ENCODE measurements around the gene SYT7.

The SYT7 gene

DNA sequence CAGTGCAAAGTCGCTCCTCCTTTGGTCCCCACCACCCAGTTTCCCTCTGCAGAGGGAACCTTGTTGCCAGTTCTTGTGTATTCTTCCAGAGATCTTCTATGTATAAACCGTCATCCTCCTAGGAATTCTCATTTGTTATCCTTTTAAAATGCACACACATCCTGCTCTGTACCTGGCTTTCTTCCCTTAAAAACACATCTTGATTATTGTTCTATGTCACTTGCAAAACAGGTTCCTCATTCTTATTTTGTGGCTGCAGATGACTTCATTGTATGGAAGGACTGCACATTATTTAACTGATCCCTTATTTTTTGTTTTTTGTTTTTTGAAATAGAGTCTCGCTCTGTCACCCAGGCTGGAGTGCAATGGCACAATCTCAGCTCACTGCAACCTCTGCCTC lies 26.6 kb upstream of the SYT7 start:
- H2BK120ac ChIP-seq (ENCODE audit: insufficient read depth, low read length, poor library complexity): no peak overlapping the region
- H3K27me3 ChIP-seq (ENCODE audit: insufficient read depth, low read length): no peaks in the 10 kb centered on the region
- no peak overlapping the region for H2AFZ ChIP-seq (ENCODE audit: insufficient read depth, low read length, poor library complexity)
- WGBS (ENCODE audit: extremely low coverage, insufficient coverage, insufficient read length): no CpG with 5 or more reads among the region's 3 CpGs
- no peak overlapping the region for H4K8ac ChIP-seq (ENCODE audit: low read depth, low read length)
- no peak overlapping the region for H4K12ac ChIP-seq (ENCODE audit: low read depth, low read length)
- no peak overlapping the region for H2BK5ac ChIP-seq (ENCODE audit: low read depth, low read length, poor library complexity)
- H2AK5ac ChIP-seq (ENCODE audit: low read length): no peak overlapping the region
- H3K4ac ChIP-seq (ENCODE audit: low read depth, low read length): no peak overlapping the region
- H3K79me1 ChIP-seq (ENCODE audit: low read length): peaks cover 2% of the 10 kb centered on the region
- H3K9me3 ChIP-seq (ENCODE audit: insufficient read depth, low read depth, low read length): peaks cover 3% of the 10 kb centered on the region
- no peak overlapping the region for H4K91ac ChIP-seq (ENCODE audit: low read depth, low read length)
- no peak overlapping the region for H3K14ac ChIP-seq (ENCODE audit: low read length)
- no peaks in the 10 kb centered on the region for H3K79me2 ChIP-seq (ENCODE audit: control insufficient read depth, insufficient read depth, low read length, poor library complexity)
- H3K4me3 ChIP-seq (ENCODE audit: low read depth, low read length): no peak overlapping the region
- H3K4me2 ChIP-seq (ENCODE audit: low read length): no peak overlapping the region
- no peak overlapping the region for H3K18ac ChIP-seq (ENCODE audit: low read length)
- no peak overlapping the region for H3K9ac ChIP-seq (ENCODE audit: low read length)
- no peak overlapping the region for H3K23ac ChIP-seq (ENCODE audit: low read length)
- DNase-seq: no peak
- H3K36me3 ChIP-seq (ENCODE audit: control insufficient read depth in 1 of 2, insufficient read depth in 2 of 2, low read length in 2 of 2): no peaks in the 10 kb centered on the region
- peaks cover 13 to 15% of the 10 kb centered on the region in 2 experiments for H3K4me1 ChIP-seq (ENCODE audit: control insufficient read depth in 1 of 2, insufficient read depth in 2 of 2, low read length in 2 of 2)
- H3K27ac ChIP-seq (ENCODE audit: low read depth, low read length): no peak overlapping the region
- H2BK12ac ChIP-seq (ENCODE audit: low read length): no peak overlapping the region

DNA sequence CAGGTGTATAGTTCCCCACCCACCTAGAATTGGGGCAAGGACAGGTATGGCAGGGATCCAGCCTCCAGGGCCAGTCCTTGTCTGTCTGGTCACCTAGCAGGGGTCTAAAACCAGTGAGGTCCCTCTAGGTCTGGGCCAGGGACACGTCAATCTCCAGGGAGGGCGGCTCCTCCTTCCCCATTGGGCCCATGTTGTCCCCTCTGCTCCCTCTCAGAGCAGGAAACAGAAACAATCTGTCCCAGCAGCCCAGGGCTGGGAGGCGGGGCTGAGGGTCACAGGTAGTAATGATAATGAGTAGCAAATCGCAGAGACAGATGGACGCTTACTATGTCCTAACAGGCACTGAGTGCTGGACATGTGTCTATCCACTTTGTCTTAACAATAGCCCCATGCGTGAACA lies 22.8 kb upstream of the SYT7 start:
- no peaks in the 10 kb centered on the region for H3K9me3 ChIP-seq (ENCODE audit: insufficient read depth, low read depth, low read length)
- H3K4me3 ChIP-seq (ENCODE audit: low read depth, low read length): no peak overlapping the region
- H3K27me3 ChIP-seq (ENCODE audit: insufficient read depth, low read length): no peaks in the 10 kb centered on the region
- no peak overlapping the region for H3K4ac ChIP-seq (ENCODE audit: low read depth, low read length)
- H2AFZ ChIP-seq (ENCODE audit: insufficient read depth, low read length, poor library complexity): no peak overlapping the region
- H3K18ac ChIP-seq (ENCODE audit: low read length): no peak overlapping the region
- no peak overlapping the region for H4K8ac ChIP-seq (ENCODE audit: low read depth, low read length)
- H3K14ac ChIP-seq (ENCODE audit: low read length): no peak overlapping the region
- no peak overlapping the region for H3K4me2 ChIP-seq (ENCODE audit: low read length)
- no peak overlapping the region for H2BK120ac ChIP-seq (ENCODE audit: insufficient read depth, low read length, poor library complexity)
- peaks cover 2% of the 10 kb centered on the region for H3K79me2 ChIP-seq (ENCODE audit: control insufficient read depth, insufficient read depth, low read length, poor library complexity)
- H3K36me3 ChIP-seq (ENCODE audit: control insufficient read depth in 1 of 2, insufficient read depth in 2 of 2, low read length in 2 of 2): no peaks in the 10 kb centered on the region
- no peak overlapping the region for H2AK5ac ChIP-seq (ENCODE audit: low read length)
- no peak overlapping the region for H4K91ac ChIP-seq (ENCODE audit: low read depth, low read length)
- no peak overlapping the region for H4K12ac ChIP-seq (ENCODE audit: low read depth, low read length)
- no CpG with 5 or more reads among the region's 6 CpGs for WGBS (ENCODE audit: extremely low coverage, insufficient coverage, insufficient read length)
- H3K27ac ChIP-seq (ENCODE audit: low read depth, low read length): no peak overlapping the region
- peaks cover 12% of the 10 kb centered on the region for H3K79me1 ChIP-seq (ENCODE audit: low read length)
- no peak overlapping the region for H3K23ac ChIP-seq (ENCODE audit: low read length)
- peaks cover 20 to 27% of the 10 kb centered on the region in 2 experiments for H3K4me1 ChIP-seq (ENCODE audit: control insufficient read depth in 1 of 2, insufficient read depth in 2 of 2, low read length in 2 of 2)
- no peak for DNase-seq
- peak overlapping the region; percentile 0 for H2BK12ac ChIP-seq (ENCODE audit: low read length)
- no peak overlapping the region for H3K9ac ChIP-seq (ENCODE audit: low read length)
- no peak overlapping the region for H2BK5ac ChIP-seq (ENCODE audit: low read depth, low read length, poor library complexity)

DNA sequence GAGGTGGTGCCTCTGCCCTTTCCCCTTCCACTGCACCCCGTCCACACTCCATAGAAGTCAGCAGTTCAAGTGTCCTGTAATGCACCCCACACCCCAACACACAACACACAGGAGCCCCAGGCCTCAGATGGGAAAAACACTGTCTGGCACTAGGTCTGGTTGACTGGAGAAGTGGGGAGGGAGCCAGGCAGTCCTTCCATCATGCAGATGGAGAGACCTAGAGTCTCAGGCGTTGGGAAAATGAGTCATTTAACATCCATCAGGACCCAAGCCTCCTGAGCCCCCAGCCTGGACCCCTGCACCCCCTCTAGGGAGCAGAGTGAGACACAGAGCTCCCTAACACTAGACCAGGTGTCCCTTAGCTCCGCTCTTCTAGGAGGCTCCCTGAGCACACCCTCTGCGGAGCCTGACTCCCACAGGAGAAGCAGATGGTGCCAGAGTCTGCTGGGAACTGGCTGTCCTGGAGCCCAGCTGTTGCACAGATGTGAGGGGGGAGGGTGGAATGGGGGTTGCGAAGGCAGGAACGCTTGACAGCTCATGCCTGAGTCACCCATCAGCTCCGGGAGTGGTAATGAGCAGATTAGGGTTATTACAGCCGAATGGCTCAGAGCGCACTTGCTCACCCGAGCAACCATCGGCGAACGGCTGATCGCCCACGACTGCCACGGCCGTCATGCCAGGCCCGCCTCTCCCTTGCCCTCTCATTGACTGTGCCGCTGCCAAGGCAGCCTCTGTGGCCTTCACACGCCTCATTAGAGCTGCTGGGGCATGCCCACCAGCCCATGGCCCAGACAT lies 22.1 kb upstream of the SYT7 start:
- no peak overlapping the region for H4K8ac ChIP-seq (ENCODE audit: low read depth, low read length)
- H4K12ac ChIP-seq (ENCODE audit: low read depth, low read length): no peak overlapping the region
- no CpG with 5 or more reads among the region's 20 CpGs for WGBS (ENCODE audit: extremely low coverage, insufficient coverage, insufficient read length)
- no peak overlapping the region for H2AFZ ChIP-seq (ENCODE audit: insufficient read depth, low read length, poor library complexity)
- no peak overlapping the region for H3K4ac ChIP-seq (ENCODE audit: low read depth, low read length)
- peaks cover 12% of the 10 kb centered on the region for H3K79me1 ChIP-seq (ENCODE audit: low read length)
- no peaks in the 10 kb centered on the region for H3K36me3 ChIP-seq (ENCODE audit: control insufficient read depth in 1 of 2, insufficient read depth in 2 of 2, low read length in 2 of 2)
- H3K23ac ChIP-seq (ENCODE audit: low read length): no peak overlapping the region
- no peak overlapping the region for H4K91ac ChIP-seq (ENCODE audit: low read depth, low read length)
- H3K9ac ChIP-seq (ENCODE audit: low read length): no peak overlapping the region
- no peaks in the 10 kb centered on the region for H3K27me3 ChIP-seq (ENCODE audit: insufficient read depth, low read length)
- peak; percentile 79 for DNase-seq
- no peak overlapping the region for H2BK5ac ChIP-seq (ENCODE audit: low read depth, low read length, poor library complexity)
- peaks cover 27 to 33% of the 10 kb centered on the region in 2 experiments for H3K4me1 ChIP-seq (ENCODE audit: control insufficient read depth in 1 of 2, insufficient read depth in 2 of 2, low read length in 2 of 2)
- H3K18ac ChIP-seq (ENCODE audit: low read length): no peak overlapping the region
- H2AK5ac ChIP-seq (ENCODE audit: low read length): no peak overlapping the region
- no peak overlapping the region for H3K27ac ChIP-seq (ENCODE audit: low read depth, low read length)
- no peaks in the 10 kb centered on the region for H3K9me3 ChIP-seq (ENCODE audit: insufficient read depth, low read depth, low read length)
- no peak overlapping the region for H3K4me2 ChIP-seq (ENCODE audit: low read length)
- H2BK120ac ChIP-seq (ENCODE audit: insufficient read depth, low read length, poor library complexity): no peak overlapping the region
- H3K14ac ChIP-seq (ENCODE audit: low read length): peak overlapping the region; percentile 10
- peaks cover 2% of the 10 kb centered on the region for H3K79me2 ChIP-seq (ENCODE audit: control insufficient read depth, insufficient read depth, low read length, poor library complexity)
- no peak overlapping the region for H3K4me3 ChIP-seq (ENCODE audit: low read depth, low read length)
- H2BK12ac ChIP-seq (ENCODE audit: low read length): peak overlapping the region; percentile 37

DNA sequence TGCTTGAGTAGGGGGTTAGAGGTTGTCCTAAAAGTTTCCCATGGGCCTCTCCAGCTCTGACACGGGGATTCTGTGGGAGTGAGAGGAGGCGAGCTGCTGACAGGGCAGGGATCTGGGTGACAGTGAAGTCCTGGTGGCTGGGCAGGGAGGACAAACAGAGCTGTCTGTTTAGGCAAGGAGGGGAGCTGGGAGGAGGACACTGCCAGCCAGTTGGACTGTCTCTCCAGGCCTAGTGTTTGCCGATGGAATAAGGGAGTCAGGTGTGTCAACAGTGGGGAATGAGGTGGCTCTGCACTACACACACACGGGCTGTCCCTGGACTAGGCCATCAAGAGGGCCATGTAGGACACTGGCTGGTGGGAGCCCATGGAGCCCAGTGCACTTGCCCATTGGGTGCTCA lies 20.6 kb upstream of the SYT7 start:
- no peak overlapping the region for H3K23ac ChIP-seq (ENCODE audit: low read length)
- no peak overlapping the region for H4K91ac ChIP-seq (ENCODE audit: low read depth, low read length)
- no peak overlapping the region for H3K4me3 ChIP-seq (ENCODE audit: low read depth, low read length)
- peak overlapping the region; percentile 42 for H3K14ac ChIP-seq (ENCODE audit: low read length)
- peak overlapping the region; percentile 55 for H2BK12ac ChIP-seq (ENCODE audit: low read length)
- H3K18ac ChIP-seq (ENCODE audit: low read length): no peak overlapping the region
- H2AFZ ChIP-seq (ENCODE audit: insufficient read depth, low read length, poor library complexity): no peak overlapping the region
- no peak overlapping the region for H4K8ac ChIP-seq (ENCODE audit: low read depth, low read length)
- H2BK5ac ChIP-seq (ENCODE audit: low read depth, low read length, poor library complexity): no peak overlapping the region
- peak overlapping the region; percentile 25 for H2BK120ac ChIP-seq (ENCODE audit: insufficient read depth, low read length, poor library complexity)
- H4K12ac ChIP-seq (ENCODE audit: low read depth, low read length): no peak overlapping the region
- H3K36me3 ChIP-seq (ENCODE audit: control insufficient read depth in 1 of 2, insufficient read depth in 2 of 2, low read length in 2 of 2): no peaks in the 10 kb centered on the region
- peaks cover 17% of the 10 kb centered on the region for H3K79me1 ChIP-seq (ENCODE audit: low read length)
- H3K4ac ChIP-seq (ENCODE audit: low read depth, low read length): no peak overlapping the region
- H3K27me3 ChIP-seq (ENCODE audit: insufficient read depth, low read length): no peaks in the 10 kb centered on the region
- H2AK5ac ChIP-seq (ENCODE audit: low read length): peak overlapping the region; percentile 38
- H3K9ac ChIP-seq (ENCODE audit: low read length): no peak overlapping the region
- H3K27ac ChIP-seq (ENCODE audit: low read depth, low read length): no peak overlapping the region
- WGBS (ENCODE audit: extremely low coverage, insufficient coverage, insufficient read length): no CpG with 5 or more reads among the region's 4 CpGs
- no peaks in the 10 kb centered on the region for H3K9me3 ChIP-seq (ENCODE audit: insufficient read depth, low read depth, low read length)
- no peak overlapping the region for H3K4me2 ChIP-seq (ENCODE audit: low read length)
- peaks cover 2% of the 10 kb centered on the region for H3K79me2 ChIP-seq (ENCODE audit: control insufficient read depth, insufficient read depth, low read length, poor library complexity)
- no peak for DNase-seq
- peaks cover 33 to 34% of the 10 kb centered on the region in 2 experiments for H3K4me1 ChIP-seq (ENCODE audit: control insufficient read depth in 1 of 2, insufficient read depth in 2 of 2, low read length in 2 of 2)

All from trophoblast cell (in vitro differentiated cells and primary cell).